Vagina (tissue), 2 donors: ENCODE data around the gene NOC3L.

Experiments used
- CTCF ChIP-seq, 3 experiments: fragments of 450-650 bp in 2 of 3; fragments of 200-600 bp in 1 of 3; sonication (generic) in 1 of 3; IDR thresholded peaks; one replicate each; pipeline ENCODE4 v1.5.1; 2017 to 2019; ENCODE audit warnings: antibody characterized with exemption in 3 of 3, mild to moderate bottlenecking in 2 of 3, moderate library complexity in 2 of 3
- POLR2A ChIP-seq, 2 donors: fragments of 450-650 bp; IDR thresholded peaks; one replicate each; pipeline ENCODE4 v1.6.1; 2017; ENCODE audit warnings: antibody characterized with exemption in 2 of 2, mild to moderate bottlenecking in 2 of 2, moderate library complexity in 2 of 2

DNA sequence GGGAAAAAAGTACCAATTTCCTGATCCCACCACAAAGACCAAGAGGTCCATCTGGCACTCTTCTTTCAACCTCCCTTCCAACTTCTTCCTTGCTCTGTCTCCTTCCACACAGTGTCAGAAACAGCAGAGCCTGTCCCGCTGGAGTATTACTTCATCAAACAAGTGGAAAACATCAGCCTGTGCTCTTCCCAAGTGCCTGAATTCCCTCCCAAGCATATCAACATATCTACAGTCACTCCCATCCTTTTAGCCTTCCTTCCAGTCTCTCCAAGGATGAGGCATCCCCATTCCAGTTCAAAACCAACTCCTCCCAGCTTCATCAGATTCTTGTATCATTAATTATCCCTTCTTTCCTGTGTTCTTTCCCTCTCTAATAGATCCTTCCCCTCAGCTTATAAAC is 1.7 kb upstream of the NOC3L start:
- TF ChIP-seq CTCF (IDR thresholded peaks at IDR 0.05) (no peak), POLR2A (IDR thresholded peaks at IDR 0.05) (no peak)
